CD4-positive, alpha-beta T cell treated with Interleukin-12 subunit alpha and Interleukin-12 subunit beta, for 1 hour (primary cell): Measurements from ENCODE around the gene MAP2K5.

Source experiments
- DNase-seq: peaks from one replicate; pipeline ENCODE4 v3.0.0-alpha.2; 2020

The MAP2K5 gene

DNA sequence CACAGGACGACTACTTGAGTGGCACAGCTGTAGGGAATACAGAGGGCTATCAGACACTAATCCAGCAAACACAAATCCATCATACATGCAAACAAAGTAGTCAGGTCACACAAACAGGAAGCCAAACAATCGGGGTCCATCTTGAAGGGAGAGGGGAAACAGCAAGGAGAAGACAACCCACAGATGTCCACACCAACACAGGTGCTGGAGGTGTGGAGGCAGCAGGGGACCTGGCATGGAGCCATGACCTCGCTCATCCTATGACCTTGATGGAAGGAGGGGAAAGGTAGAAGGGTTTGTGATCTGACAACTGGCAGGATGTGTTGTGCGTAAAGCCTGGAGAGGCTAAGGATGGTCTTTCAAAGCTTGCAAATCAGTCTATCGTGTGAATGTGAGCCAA is 242.9 kb downstream of the MAP2K5 start:
- no peak for DNase-seq

GRCh38 chr15:67786646-67787045 is 244.1 kb downstream of the MAP2K5 start:
- no peak for DNase-seq

DNA sequence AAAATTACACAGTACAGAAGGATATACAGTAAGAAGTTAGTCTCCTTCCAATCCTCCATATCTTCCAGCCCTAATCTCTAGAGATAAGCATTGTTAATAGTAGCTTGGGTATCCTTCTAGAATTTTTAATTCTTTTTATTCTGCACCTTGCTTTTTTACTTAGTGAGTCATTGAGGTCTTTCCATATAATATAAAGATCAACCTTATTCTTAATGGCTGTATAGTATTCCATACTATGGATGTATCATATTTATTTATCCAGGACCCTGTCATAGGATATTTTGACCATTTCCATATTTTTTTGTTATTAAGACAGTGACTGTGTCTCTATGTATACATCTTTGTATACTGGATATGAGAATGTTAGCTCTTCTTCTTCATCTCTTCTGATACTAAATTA is 246.5 kb downstream of the MAP2K5 start:
- DNase-seq: no peak

DNA sequence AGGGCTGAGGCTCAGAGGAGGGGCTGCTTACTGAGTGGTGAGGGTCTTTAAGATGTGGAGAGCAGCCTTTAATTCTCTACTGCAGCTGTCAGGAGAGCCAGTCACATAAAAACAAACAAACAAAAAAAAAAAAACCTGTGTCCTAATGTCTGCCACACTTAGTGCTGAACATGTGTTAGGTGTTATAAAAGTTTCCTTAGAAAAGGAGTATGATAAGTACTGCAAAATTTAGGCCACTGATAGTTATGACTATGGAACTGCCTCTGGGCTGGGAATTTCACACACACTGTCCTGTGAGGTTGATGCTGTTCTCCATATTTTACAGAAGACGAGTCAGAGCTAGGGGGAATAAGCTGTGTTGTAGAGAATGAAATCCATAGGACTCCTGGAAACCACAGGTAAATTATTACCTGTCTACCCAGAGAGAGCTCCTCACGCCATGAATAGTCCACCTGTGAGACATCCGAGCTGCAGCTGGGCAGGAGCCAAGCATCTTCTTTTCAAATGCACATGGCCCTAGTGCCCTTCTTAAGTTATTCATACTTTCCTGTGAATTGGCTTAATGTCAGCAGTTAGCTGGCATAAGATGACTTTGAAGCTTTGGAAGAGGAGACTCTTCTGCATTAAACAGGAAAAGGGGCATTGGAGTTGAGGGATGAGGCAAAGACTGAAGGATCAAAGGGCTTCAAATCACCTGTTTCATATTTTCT is 248.3 kb downstream of the MAP2K5 start:
- no peak for DNase-seq

DNA sequence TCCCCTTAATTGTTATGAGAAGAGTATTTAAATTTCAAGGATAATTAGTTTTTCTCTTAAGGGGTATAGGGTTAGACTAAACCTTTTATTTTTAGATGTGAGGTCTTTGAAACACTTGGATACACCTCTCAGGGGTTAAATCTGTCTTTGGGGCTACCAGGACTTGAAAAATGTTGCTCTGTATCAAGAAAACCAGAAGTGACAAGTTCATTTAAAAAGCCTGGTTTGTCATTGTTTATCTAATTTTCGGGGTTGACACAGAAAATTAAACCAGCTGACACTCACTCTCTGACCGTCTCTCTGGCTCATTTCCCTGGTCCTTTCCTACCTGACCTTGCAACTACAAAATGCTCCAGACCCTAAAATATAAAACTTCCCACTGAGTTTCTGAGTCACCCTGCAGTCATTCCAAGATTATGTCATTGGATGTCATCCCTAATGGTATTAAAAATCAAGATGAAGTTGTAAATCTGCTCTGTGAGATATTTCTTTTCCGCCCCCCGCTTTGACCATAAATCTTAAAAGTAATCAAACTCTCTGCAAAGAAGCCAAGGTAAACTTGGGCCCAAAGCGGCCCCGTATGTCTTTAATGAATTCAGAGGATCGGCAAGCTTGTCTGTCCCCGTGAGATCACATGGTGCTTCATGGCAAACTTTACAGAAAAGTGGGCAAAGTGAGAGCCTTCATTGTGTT is 249.9 kb downstream of the MAP2K5 start:
- no peak for DNase-seq

- DNase-seq: no peak
Measured at GRCh38 chr15:67794832-67795574, 252.5 kb downstream of the MAP2K5 start.

- DNase-seq: no peak
Measured at GRCh38 chr15:67796196-67797127, 254.0 kb downstream of the MAP2K5 start.

- no peak for DNase-seq
Measured at GRCh38 chr15:67799801-67800205, 257.3 kb downstream of the MAP2K5 start.

DNA sequence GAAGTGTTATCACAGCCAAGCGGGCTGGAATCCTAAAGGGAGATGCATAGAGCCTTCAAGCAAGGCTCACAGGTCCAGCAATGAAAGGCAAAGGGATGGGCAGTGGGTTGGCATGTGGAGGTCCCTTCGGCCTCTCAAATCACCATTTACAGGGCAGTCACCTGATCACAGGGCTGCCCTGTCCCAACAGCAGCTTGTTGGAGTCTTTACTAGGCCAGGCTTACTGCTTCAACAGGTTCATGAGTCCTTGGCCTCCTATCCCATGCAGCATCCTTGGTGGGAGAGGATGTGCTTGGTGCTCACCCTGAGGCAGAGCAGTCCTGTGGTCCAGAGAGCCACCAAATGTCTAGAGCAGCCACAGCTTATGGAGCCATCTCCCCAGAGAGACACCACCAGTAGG is 258.6 kb downstream of the MAP2K5 start:
- DNase-seq: no peak

DNA sequence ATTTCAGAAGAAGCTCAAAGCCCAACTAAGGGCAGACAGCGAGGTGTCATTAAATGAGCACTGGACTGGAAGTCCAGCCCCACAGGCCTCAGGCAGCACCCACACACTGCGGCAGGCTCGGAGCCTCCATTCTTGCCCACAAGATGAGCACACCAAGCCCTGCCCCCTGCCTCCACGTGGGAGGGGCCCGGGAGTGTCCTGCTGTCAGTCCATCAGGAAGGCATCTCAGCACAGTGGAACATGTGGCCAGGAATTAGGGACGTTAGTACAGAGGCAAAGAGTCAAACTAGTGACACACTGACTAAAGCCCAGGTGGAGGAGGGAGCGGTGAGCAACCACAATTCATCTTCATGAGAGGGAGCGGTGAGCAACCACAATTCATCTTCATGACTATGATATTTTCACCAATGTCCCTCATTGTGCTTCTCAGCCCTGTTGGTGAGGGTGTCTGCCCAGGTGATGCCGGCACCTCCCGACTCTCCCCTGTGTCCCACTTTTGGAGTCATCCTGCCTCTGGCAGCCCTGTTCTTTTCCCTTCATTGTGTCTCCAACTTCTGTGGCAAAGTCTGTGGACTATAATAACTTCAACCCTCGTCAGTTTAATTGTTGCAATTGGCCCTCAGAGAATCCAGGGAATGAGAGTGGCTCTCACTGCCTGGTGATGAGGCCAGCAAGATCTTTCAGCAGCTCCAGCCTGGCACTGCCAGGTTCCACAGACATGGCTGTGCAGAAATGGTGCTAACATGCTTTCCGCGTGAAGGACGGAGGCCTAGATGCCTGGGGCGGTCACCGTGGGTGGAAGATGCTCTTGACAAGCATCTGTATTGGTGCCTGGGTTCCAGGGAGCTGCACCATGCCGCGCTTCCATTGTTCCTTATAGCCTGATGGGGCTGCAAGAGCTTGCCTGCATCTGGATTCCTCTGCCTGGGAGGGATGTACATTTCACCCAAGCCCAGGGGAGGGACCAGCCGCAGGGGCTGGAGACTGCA is 259.7 kb downstream of the MAP2K5 start:
- no peak for DNase-seq

DNA sequence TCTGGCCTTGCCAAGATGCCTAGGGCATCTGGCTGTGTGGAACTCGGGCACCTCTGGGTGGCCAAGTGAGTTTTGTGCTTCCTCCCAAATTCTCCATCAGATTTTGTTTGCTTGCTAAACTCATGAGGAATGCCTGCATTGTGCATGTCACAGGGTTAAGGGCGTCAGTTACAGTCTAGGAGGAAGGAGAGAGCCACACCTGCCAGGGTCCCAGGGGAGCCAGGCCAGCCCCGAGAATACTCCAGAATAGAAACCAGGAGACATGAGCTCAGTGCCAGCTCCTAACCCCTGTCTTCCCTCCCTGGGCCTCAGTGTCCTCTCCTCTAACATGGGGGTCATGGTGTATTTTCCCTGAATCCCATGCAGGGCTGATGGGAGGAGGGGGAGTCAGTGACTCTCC is 260.8 kb downstream of the MAP2K5 start:
- no peak for DNase-seq

DNA sequence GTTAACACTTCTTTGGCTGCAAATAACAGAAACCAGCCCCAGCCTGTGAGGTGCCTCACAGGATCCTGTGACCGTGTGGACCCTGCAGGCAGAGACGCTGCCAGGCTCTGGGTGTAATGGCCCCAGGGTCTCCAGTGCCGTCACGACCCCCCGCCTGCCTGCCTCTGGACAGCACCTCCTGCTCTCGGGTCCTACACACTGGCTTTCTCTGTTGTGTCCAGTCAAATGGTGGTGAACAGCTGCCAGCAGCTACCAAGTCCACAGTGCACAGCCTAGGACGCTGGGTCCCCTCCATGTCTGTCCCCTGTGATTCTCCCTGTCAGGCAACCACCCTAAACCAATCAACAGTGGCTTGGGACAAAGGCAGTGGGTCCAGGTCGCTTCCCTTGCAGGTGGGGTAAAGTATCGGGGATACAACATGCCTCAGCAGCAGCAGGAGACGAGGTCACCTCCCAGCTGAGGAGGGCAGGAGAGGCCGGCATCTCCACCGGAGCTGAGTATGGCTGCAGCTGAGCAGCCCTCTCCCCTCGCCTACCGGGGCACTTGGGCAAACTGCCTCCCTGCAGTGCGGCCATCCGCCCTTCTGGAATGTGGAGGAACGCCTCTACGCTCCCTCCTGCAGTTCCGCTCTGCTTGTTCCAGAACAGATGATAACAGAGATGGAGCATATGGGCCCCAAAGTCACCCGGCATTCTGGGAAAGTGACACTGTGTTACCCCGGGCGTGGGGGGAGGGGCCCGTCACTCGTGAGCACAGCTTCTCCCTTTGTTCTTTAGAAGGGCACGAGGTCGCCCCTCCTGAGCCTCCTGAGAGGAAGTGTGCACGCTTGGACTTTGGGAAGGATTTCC is 261.7 kb downstream of the MAP2K5 start:
- no peak for DNase-seq

GRCh38 chr15:67805008-67805665 is 262.6 kb downstream of the MAP2K5 start:
- no peak for DNase-seq

GRCh38 chr15:67805666-67806516 is 263.4 kb downstream of the MAP2K5 start:
- DNase-seq: no peak

DNA sequence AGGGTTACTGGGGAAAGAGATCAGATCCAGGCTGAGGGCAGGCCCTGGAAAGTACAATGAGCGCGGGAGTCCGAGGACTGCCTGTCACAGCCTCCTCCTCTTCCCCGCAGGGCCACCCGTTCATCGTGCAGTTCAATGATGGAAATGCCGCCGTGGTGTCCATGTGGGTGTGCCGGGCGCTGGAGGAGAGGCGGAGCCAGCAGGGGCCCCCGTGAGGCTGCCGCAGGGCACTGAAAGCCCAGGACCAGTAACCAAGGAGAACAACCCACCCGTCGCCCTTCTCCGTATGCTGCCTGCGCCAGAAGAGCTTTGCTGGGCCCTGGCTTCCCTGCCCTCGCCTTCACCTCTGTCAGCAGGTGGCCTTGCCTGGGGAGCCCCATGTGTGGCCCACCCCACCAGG is 264.0 kb downstream of the MAP2K5 start:
- DNase-seq: no peak

- DNase-seq: no peak
Measured at GRCh38 chr15:67807141-67807540, 264.6 kb downstream of the MAP2K5 start.

GRCh38 chr15:67807836-67808235 is 265.3 kb downstream of the MAP2K5 start:
- no peak for DNase-seq

GRCh38 chr15:67808821-67809220 is 266.3 kb downstream of the MAP2K5 start:
- no peak for DNase-seq

DNA sequence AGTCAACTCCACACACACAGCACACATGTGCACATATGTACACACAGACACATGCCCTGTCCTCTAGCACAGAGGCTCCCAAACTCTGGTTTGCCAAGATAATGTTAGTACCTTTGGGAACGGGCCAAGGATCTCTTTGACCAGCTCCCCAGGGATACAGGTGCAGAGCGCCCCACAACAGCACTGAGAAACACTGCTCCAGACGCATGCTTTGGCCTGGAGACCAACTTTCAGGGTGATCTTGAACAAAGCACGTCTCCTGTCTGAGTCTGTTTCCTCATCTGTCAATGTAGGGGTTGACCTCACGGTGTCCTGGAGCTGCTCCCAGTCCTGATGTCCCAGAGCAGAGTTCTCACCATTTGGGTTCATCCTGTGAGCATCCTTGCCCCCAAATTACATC is 266.9 kb downstream of the MAP2K5 start:
- no peak for DNase-seq
